NCI-H1436 treated with DMSO at 0.1 percent for 48 hours (cell line): Measurements from ENCODE around the gene MSH6.

Experiments
- DNase-seq: peaks from one replicate; lab custom pipeline; 2025; lab: John Stamatoyannopoulos, UW

MSH6 gene

DNA sequence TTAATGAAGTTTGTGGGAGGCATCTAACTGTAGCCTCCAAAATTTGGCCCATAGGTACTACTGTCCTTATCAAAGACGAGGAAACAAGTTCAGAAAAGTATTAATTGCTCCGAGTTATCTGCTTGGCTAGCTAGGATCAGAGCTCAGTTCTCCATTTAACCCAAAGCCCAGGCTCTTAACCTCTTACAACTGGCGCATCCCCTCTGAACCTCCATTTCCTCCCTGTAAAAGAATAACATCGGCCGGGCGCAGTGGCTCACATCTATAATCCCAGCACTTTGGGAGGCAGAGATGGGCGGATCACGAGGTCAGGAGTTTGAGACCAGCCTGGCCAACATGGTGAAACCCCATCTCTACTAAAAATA is 3.5 kb upstream of the MSH6 start:
- no peak for DNase-seq

- DNase-seq: no peak
Measured at GRCh38 chr2:47782381-47782670, 619 bp upstream of the MSH6 start.

DNA sequence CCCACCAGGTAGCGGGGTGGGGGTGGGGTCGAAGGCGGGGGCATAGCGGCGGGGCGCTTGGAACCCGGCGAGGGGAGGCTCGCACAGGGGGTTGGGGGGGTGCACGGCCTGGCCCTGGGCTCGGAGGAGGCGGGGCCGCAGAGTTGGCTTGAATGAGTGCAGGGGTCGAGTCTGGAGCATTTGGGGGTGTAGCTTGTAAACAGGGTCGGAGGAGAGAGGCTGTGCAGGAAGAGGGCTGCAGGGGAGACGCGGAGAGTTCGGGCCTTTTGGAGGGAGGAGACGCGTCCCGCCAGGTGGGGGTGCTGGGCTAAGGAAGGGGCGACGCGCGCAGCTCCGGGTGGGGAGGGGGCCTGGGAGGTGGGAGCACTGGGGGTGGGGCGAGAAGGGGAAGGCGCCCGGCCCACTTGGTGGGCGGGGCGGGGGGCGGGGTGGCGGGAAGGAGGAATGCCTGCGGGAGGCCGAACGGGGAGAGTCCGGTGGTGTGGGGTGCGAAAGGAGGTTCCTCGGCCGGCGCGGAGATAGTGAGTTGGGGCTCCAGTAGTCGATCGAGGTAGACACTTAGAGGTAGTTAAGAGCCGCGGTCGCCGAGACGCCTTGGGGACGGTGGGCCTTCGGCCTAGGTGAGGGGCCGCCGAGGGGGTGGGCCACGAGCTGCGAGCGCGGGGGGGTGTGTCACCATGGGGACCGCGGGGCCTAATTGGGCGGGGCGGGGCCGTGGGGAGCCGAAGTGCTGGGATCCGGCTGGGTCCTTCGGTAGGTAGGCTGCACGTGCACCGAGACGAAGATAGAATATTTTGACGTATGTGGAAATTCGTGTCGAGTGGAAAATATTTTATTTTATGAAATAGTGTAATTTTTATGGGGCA is 774 bp downstream of the MSH6 start:
- no peak for DNase-seq

GRCh38 chr2:47784352-47784851 is 1.5 kb downstream of the MSH6 start:
- no peak for DNase-seq

DNA sequence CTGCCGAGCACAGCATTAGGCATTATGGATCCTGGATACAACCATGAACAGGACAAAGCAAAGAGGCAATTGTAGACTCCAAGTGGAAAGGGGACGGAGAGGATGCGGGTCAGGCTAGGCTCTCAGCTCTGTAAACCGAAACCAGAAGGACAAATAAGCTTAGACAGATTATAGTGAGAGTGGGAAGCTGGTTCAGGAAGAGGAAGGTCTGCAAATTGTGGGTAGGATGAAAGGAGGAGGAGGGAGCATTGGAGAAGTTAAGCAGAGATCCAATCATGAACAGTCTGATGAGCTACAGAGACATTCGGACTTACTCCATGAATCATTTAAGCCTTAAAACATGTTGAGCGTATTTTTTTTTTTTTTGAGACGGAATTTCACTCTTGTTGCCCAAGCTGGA is 3.0 kb downstream of the MSH6 start:
- no peak for DNase-seq

DNA sequence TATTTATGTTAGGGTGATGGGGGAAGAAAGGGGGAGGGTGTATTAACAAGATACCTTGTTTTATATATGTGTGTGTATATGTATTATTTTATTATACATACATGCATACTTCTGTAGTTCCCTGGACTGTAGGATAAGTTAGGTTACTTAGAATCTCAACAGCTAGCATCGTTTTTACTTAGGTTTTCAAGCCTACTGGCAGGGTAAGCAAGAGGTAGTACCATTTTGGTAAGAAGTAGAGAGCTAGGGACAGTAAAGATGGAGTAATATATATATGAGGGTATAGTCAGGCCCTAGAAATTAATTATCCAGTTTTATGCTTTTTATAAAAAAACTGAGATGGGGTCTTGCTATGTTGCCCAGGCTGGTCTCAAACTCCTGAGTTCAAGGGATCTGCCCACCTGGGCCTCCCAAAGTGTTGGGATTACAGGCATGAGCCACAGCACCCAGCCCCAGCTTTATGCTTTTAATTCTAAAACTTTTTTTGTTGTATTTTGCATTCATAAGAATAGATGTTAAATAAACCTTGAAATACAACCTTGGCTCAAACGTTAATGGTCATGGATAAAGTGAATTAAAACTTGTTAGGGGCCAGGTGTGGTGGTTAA is 13.2 kb downstream of the MSH6 start:
- DNase-seq: no peak

DNA sequence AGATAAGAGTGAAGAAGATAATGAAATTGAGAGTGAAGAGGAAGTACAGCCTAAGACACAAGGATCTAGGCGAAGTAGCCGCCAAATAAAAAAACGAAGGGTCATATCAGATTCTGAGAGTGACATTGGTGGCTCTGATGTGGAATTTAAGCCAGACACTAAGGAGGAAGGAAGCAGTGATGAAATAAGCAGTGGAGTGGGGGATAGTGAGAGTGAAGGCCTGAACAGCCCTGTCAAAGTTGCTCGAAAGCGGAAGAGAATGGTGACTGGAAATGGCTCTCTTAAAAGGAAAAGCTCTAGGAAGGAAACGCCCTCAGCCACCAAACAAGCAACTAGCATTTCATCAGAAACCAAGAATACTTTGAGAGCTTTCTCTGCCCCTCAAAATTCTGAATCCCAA is 15.7 kb downstream of the MSH6 start:
- no peak for DNase-seq

DNA sequence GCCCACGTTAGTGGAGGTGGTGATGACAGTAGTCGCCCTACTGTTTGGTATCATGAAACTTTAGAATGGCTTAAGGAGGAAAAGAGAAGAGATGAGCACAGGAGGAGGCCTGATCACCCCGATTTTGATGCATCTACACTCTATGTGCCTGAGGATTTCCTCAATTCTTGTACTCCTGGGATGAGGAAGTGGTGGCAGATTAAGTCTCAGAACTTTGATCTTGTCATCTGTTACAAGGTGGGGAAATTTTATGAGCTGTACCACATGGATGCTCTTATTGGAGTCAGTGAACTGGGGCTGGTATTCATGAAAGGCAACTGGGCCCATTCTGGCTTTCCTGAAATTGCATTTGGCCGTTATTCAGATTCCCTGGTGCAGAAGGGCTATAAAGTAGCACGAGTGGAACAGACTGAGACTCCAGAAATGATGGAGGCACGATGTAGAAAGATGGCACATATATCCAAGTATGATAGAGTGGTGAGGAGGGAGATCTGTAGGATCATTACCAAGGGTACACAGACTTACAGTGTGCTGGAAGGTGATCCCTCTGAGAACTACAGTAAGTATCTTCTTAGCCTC is 16.2 kb downstream of the MSH6 start:
- no peak for DNase-seq

DNA sequence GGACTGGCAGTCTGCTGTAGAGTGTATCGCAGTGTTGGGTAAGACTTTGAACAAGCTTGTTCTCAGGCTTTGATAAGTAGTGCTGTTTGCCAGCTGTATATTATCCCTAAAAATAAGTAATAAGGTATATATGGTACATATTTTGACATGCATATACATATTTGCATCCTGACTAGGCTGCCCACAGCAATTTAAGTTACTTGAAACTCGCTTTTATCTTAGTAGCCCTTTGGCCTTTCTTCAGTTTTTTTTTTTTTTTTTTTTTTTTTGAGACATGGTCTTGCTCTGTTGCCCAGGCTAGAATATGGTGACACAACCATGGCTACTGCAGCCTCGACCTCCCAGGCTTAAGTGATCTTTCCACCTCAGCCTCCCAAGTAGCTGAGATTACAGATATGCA is 18.2 kb downstream of the MSH6 start:
- no peak for DNase-seq

DNA sequence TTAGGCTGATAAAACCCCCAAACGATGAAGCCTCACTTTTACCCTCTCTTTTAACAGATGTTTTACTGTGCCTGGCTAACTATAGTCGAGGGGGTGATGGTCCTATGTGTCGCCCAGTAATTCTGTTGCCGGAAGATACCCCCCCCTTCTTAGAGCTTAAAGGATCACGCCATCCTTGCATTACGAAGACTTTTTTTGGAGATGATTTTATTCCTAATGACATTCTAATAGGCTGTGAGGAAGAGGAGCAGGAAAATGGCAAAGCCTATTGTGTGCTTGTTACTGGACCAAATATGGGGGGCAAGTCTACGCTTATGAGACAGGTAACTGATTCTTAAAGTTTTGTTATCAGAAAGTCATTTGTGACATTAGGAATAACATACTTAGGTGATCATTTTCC is 20.4 kb downstream of the MSH6 start:
- no peak for DNase-seq

- no peak for DNase-seq
Measured at GRCh38 chr2:47803770-47804169, 20.8 kb downstream of the MSH6 start.

- no peak for DNase-seq
Measured at GRCh38 chr2:47805850-47806249, 22.9 kb downstream of the MSH6 start.

GRCh38 chr2:47808614-47809013 is 25.7 kb downstream of the MSH6 start:
- no peak for DNase-seq

- no peak for DNase-seq
Measured at GRCh38 chr2:47809903-47810302, 27.0 kb downstream of the MSH6 start.

DNA sequence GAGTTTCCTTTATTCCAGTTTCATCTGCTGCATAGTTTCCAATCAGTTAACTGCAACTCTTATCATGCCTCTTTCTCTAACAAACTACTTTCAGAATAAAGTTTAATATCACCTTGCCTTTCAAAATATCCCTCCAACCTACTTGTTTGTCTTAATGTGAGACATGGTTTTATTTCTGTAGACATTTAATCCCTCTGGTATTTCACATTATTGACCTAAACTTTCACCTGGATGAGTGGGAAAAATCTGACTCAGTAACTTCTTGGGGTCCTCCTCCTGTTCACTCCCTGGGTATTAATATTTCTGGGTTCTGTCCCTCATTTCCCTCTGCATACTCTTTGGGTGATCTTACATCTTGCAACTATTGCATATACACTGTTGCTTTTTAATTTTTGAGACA is 27.9 kb downstream of the MSH6 start:
- DNase-seq: no peak

DNA sequence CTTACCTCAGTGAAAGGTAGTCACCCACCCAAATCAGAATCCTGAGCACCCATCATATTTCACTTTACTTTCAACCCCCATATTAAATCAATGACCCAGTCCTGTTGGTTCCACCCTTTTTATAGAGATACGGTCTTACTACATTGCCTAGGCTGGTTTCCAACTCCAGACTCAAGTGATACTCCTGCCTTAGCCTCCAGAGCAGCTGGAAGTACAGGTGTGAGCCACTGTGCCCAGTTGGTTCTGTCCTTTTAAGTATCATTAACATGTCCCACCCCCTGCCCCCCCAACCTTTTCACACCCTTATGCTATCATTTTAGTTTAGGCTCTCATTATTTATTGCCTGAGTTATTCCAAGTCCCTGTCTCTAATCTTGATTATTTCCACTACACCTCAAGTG is 28.7 kb downstream of the MSH6 start:
- no peak for DNase-seq

DNA sequence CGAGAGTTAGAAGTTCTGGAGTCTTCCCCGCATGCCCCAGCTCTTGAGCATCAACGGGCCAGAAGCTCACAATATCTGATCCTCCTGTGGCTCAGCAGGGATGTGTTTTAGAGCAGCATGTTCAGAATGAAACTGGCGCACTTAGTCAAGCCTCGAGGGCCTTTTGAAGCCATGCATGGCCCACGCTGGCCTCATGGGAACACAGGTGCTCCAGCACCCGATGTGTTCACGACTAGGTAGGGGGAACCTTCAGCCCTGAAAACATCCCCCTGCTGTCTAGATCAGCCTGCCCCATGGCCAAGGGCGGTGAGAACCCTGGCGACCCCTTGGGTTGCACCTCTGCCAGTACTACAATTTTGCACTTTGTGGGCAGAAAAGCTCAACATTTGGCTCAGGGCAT is 32.8 kb downstream of the MSH6 start:
- DNase-seq: no peak

GRCh38 chr2:47818777-47819176 is 35.8 kb downstream of the MSH6 start:
- no peak for DNase-seq

GRCh38 chr2:47819834-47820233 is 36.9 kb downstream of the MSH6 start:
- DNase-seq: no peak

- DNase-seq: no peak
Measured at GRCh38 chr2:47822518-47822917, 39.6 kb downstream of the MSH6 start.

DNA sequence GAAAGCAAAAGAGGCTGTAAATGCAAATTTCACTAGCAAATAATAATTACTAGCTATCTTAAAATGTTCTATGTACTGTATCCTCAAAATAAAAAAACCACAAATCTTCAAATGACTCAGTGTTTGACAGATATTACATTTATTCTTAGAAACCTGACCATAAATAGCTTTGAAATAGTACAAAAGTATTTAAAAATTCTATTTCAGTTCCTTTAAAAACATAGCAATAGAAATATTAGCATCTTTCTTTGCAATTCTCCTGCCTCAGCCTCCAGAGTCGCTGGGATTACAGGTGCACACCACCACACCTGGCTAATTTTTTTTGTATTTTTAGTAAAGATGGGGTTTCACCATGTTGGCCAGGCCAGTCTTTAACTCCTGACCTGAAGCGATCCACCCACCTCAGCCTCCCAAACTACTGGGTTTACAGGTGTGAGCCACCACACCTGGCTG is 50.6 kb downstream of the MSH6 start:
- no peak for DNase-seq

GRCh38 chr2:47838249-47838648 is 55.3 kb downstream of the MSH6 start:
- no peak for DNase-seq

DNA sequence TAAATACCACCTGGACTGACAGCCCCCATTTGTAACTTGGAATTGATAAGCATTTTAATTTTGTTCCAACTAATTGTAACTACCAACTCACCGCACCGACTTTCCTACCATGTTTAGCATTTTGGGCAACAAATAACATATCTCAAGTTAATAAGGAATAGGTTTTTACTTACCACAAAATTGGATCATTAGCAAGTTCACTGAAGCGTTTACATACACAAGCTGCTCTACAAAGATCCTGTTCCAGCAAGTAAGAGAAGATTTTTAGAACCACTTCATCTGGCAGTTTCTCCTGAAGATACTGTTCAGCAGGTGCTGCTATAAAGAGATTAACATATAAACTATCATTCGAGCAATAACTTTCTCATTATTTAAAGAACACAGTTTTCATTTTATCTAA is 55.7 kb downstream of the MSH6 start:
- no peak for DNase-seq

- DNase-seq: no peak
Measured at GRCh38 chr2:47842846-47843245, 59.9 kb downstream of the MSH6 start.
